Measurements from ENCODE around the gene KCNK4. TPM values are rescaled to one million over a fixed set of nuclear protein-coding genes. Genes with fewer than 3 reads are reported as not detected.

Gene KCNK4
- total and polyA plus RNA-seq, 7 donors: 0.71 TPM; not detected in 6

GRCh38 chr11:64324692-64325469 is 33.8 kb downstream of the KCNK4 start:
- intact Hi-C loops (cut with DNase I): no loop called here
- no peak for DNase-seq
- H3K27ac ChIP-seq: no peak overlapping the region
- H3K4me3 ChIP-seq: no peak overlapping the region
- H3K27me3 ChIP-seq: no peaks in the 10 kb centered on the region
- WGBS, 2 donors: 76 to 87% methylated on average over 11 of the region's 11 CpGs
- no peaks in the 10 kb centered on the region for H3K9me3 ChIP-seq
- no peak for TF ChIP-seq POLR2AphosphoS5 (IDR thresholded peaks at IDR 0.05)
- TF ChIP-seq CTCF (IDR thresholded peaks at IDR 0.05): no peak
- no peak for TF ChIP-seq POLR2A (IDR thresholded peaks at IDR 0.05)
- no peak for TF ChIP-seq EP300 (IDR thresholded peaks at IDR 0.05)
- H3K36me3 ChIP-seq: peaks cover 0 to 21% (median 0%) of the 10 kb centered on the region in 4 donors
- no peaks in the 10 kb centered on the region for H3K4me1 ChIP-seq

GRCh38 chr11:64327375-64327774 is 36.3 kb downstream of the KCNK4 start:
- 49 to 79% methylated on average over 2 of the region's 2 CpGs for WGBS, 2 donors
- Histone ChIP-seq H3K9me3 (no peaks in the 10 kb centered on the region), H3K27me3 (no peaks in the 10 kb centered on the region), H3K4me3 (no peak overlapping the region), H3K4me1 (peaks cover 0 to 9% (median 3%) of the 10 kb centered on the region in 4 donors), H3K27ac (no peak overlapping the region), H3K36me3 (peaks cover 0 to 4% (median 0%) of the 10 kb centered on the region in 4 donors)
- DNase-seq: no peak
- no peak for TF ChIP-seq CTCF (IDR thresholded peaks at IDR 0.05)
- TF ChIP-seq POLR2A (IDR thresholded peaks at IDR 0.05): no peak
- no peak for TF ChIP-seq EP300 (IDR thresholded peaks at IDR 0.05)
- intact Hi-C loops (cut with DNase I): no loop called here

DNA sequence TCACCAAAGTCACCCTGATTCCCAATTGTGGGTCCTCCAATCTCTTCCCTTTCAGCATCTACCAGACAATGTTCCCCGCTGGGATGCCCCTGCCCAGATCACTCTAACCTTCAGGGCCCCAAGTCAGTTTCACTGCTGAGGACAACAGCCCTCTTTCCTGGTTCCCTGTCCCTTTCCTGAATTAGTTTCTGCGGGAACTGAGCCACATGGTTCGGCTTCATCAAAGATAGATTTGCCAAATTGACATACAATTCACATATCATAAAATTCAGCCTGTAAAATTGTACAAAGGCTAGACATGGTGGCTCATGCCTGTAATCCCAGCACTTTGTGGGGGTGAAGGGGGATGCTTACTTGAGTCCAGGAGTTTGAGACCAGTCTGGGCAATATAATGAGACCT is 36.9 kb downstream of the KCNK4 start:
- DNase-seq: no peak
- Histone ChIP-seq H3K9me3 (no peaks in the 10 kb centered on the region), H3K27ac (no peak overlapping the region), H3K36me3 (no peaks in the 10 kb centered on the region), H3K4me1 (peaks cover 0 to 9% (median 3%) of the 10 kb centered on the region in 4 donors), H3K27me3 (no peaks in the 10 kb centered on the region), H3K4me3 (no peak overlapping the region)
- intact Hi-C loops (cut with DNase I): no loop called here
- TF ChIP-seq POLR2AphosphoS5 (IDR thresholded peaks at IDR 0.05): no peak
- no peak for TF ChIP-seq CTCF (IDR thresholded peaks at IDR 0.05)
- no peak for TF ChIP-seq POLR2A (IDR thresholded peaks at IDR 0.05)
- no peak for TF ChIP-seq EP300 (IDR thresholded peaks at IDR 0.05)
- 16 to 68% methylated on average over 3 of the region's 3 CpGs for WGBS, 2 donors

DNA sequence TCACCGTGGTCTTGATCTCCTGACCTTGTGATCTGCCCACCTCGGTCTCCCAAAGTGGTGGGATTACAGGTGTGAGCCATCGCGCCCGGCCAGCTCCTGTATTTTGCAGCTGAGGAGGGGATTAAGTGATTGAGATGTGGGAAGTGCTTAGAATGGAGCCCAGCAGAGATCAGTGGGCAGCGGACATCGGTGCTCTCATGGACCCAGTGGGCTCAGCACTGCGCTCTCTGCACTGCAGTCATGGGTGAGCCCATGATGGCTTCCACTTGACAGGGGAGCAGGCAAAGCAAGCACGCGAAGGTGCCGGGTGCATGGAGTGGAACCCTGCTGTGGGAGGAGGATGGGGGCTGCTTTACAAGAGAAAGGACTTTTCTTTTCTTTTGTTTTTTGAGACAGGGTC is 39.8 kb downstream of the KCNK4 start:
- TF ChIP-seq EP300 (IDR thresholded peaks at IDR 0.05) (no peak), CTCF (IDR thresholded peaks at IDR 0.05) (no peak), POLR2A (IDR thresholded peaks at IDR 0.05) (no peak), POLR2AphosphoS5 (IDR thresholded peaks at IDR 0.05) (no peak)
- 90 to 91% methylated on average over 11 of the region's 11 CpGs for WGBS, 2 donors
- Histone ChIP-seq H3K27ac (no peak overlapping the region), H3K4me3 (no peak overlapping the region), H3K27me3 (no peaks in the 10 kb centered on the region), H3K36me3 (no peaks in the 10 kb centered on the region), H3K9me3 (no peaks in the 10 kb centered on the region), H3K4me1 (peaks cover 0 to 9% (median 3%) of the 10 kb centered on the region in 4 donors)
- no peak for DNase-seq
- intact Hi-C loops (cut with DNase I): no loop called here
